Measurements from ENCODE around the gene LRCOL1. TPM values are rescaled to one million over a fixed set of nuclear protein-coding genes. Genes with fewer than 3 reads are reported as not detected.

Gene LRCOL1
- total RNA-seq, 1 donor from 2014 or later, result not detected

- TF ChIP-seq, protein P1, sequence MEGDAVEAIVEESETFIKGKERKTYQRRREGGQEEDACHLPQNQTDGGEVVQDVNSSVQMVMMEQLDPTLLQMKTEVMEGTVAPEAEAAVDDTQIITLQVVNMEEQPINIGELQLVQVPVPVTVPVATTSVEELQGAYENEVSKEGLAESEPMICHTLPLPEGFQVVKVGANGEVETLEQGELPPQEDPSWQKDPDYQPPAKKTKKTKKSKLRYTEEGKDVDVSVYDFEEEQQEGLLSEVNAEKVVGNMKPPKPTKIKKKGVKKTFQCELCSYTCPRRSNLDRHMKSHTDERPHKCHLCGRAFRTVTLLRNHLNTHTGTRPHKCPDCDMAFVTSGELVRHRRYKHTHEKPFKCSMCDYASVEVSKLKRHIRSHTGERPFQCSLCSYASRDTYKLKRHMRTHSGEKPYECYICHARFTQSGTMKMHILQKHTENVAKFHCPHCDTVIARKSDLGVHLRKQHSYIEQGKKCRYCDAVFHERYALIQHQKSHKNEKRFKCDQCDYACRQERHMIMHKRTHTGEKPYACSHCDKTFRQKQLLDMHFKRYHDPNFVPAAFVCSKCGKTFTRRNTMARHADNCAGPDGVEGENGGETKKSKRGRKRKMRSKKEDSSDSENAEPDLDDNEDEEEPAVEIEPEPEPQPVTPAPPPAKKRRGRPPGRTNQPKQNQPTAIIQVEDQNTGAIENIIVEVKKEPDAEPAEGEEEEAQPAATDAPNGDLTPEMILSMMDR (IDR thresholded peaks at IDR 0.05), result no peak
- H3K27ac Mint-ChIP-seq (ENCODE audit: unreplicated experiment), result no peak overlapping the region
- H3K27me3 Mint-ChIP-seq (ENCODE audit: low read depth), result no peaks in the 10 kb centered on the region
- no peaks in the 10 kb centered on the region for H3K36me3 Mint-ChIP-seq (ENCODE audit: low read depth)
- H3K9me3 Mint-ChIP-seq (ENCODE audit: low read depth), result no peaks in the 10 kb centered on the region
- DNase-seq (ENCODE audit: low spot score), result no peak
- H3K4me3 Mint-ChIP-seq (ENCODE audit: unreplicated experiment), result no peak overlapping the region
- peaks cover 6% of the 10 kb centered on the region for H3K4me1 Mint-ChIP-seq (ENCODE audit: low read depth)
These were observed 53.6 kb downstream of the LRCOL1 start for GRCh38 chr12:132556801-132557200.

GRCh38 chr12:132556216-132556615 is 54.2 kb downstream of the LRCOL1 start:
- H3K9me3 Mint-ChIP-seq (ENCODE audit: low read depth), result no peaks in the 10 kb centered on the region
- H3K4me1 Mint-ChIP-seq (ENCODE audit: low read depth), result peaks cover 6% of the 10 kb centered on the region
- no peaks in the 10 kb centered on the region for H3K27me3 Mint-ChIP-seq (ENCODE audit: low read depth)
- DNase-seq (ENCODE audit: low spot score), result no peak
- TF ChIP-seq, protein P1 (IDR thresholded peaks at IDR 0.05), result no peak
- no peak overlapping the region for H3K27ac Mint-ChIP-seq (ENCODE audit: unreplicated experiment)
- no peak overlapping the region for H3K4me3 Mint-ChIP-seq (ENCODE audit: unreplicated experiment)
- H3K36me3 Mint-ChIP-seq (ENCODE audit: low read depth), result no peaks in the 10 kb centered on the region

DNA sequence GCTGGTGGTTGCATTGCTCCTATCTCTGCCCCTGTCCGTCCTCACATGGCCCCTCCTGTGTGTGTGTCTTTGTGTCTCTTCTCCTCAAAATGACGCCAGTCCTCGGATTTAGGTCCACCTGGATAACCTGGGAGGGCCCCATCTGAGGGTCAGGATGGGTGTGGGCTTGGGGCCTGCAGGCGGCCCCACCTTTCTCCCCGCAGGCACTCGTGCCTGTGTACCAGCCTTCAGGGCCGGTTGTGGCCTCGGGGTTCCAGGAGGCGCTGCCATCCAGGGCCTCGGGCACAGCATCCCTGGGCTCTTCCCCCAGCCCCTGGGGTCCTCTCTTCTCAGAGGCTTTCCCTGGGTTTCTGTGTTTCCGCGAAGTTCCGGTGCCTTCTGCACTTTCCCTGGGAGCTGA is 54.7 kb downstream of the LRCOL1 start:
- no peak overlapping the region for H3K27ac Mint-ChIP-seq (ENCODE audit: unreplicated experiment)
- H3K4me3 Mint-ChIP-seq (ENCODE audit: unreplicated experiment), result no peak overlapping the region
- no peaks in the 10 kb centered on the region for H3K36me3 Mint-ChIP-seq (ENCODE audit: low read depth)
- peaks cover 1% of the 10 kb centered on the region for H3K4me1 Mint-ChIP-seq (ENCODE audit: low read depth)
- H3K9me3 Mint-ChIP-seq (ENCODE audit: low read depth), result no peaks in the 10 kb centered on the region
- TF ChIP-seq, protein P1 (IDR thresholded peaks at IDR 0.05), result no peak
- no peak for DNase-seq (ENCODE audit: low spot score)
- no peaks in the 10 kb centered on the region for H3K27me3 Mint-ChIP-seq (ENCODE audit: low read depth)

GRCh38 chr12:132554845-132555630 is 55.3 kb downstream of the LRCOL1 start:
- Mint-ChIP-seq H3K9me3 (ENCODE audit: low read depth) (no peaks in the 10 kb centered on the region), H3K4me1 (ENCODE audit: low read depth) (no peaks in the 10 kb centered on the region), H3K27me3 (ENCODE audit: low read depth) (no peaks in the 10 kb centered on the region), H3K27ac (ENCODE audit: unreplicated experiment) (no peak overlapping the region), H3K36me3 (ENCODE audit: low read depth) (no peaks in the 10 kb centered on the region), H3K4me3 (ENCODE audit: unreplicated experiment) (no peak overlapping the region)
- TF ChIP-seq, protein P1 (IDR thresholded peaks at IDR 0.05), result peak; percentile 63
- no peak for DNase-seq (ENCODE audit: low spot score)

Small RNA genes lying within 50 kb of the gene (microRNA-seq; reads per million reads assigned to microRNA genes)
- gene MIR6763 (ENCODE audit: borderline number of aligned reads), result not detected

Other genes starting within 250 kb of the LRCOL1 start
- 35.3 to 41.6 TPM (median 41.1 TPM) in 3 replicates for gene FBRSL1, start 120.4 kb downstream of the LRCOL1 start, total RNA-seq
- not detected in 3 replicates for gene P2RX2, start 8.2 kb upstream of the LRCOL1 start, total RNA-seq
- 44.7 to 65.7 TPM (median 48.0 TPM) in 3 replicates for gene POLE, start 76.8 kb upstream of the LRCOL1 start, total RNA-seq
- 18.5 to 19.5 TPM (median 19.0 TPM) in 3 replicates for gene PXMP2, start 77.0 kb upstream of the LRCOL1 start, total RNA-seq
- gene PGAM5, start 100.3 kb upstream of the LRCOL1 start, total RNA-seq, result 18.8 to 22.1 TPM (median 19.9 TPM) in 3 replicates
- 94.7 to 96.4 TPM (median 95.9 TPM) in 3 replicates for gene ANKLE2, start 151.2 kb upstream of the LRCOL1 start, total RNA-seq
- 144 to 199 TPM (median 148 TPM) in 3 replicates for gene GOLGA3, start 218.3 kb upstream of the LRCOL1 start, total RNA-seq